H9 (cell line): ENCODE measurements around the gene JPH2. TPM values are rescaled to one million over a fixed set of nuclear protein-coding genes. Genes with fewer than 3 reads are reported as not detected.

ENCODE experiments used
- DNase-seq: peaks from one replicate; pipeline ENCODE4 v3.0.0-alpha.2; 2017
- H2AFZ ChIP-seq: one replicate; pipeline ENCODE4 v1.6.1; 2013; ENCODE audit warnings: mild to moderate bottlenecking, low read length, control low read depth, moderate library complexity
- H2AK5ac ChIP-seq: 2 replicates; pipeline ENCODE4 v1.6.1; 2013; ENCODE audit warnings: low read length, control low read depth, mixed read lengths; ENCODE audit not compliant: insufficient read length
- H2BK120ac ChIP-seq: one replicate; pipeline ENCODE4 v1.6.1; 2013; ENCODE audit warnings: low read depth, mild to moderate bottlenecking, low read length, control low read depth, inconsistent platforms; ENCODE audit not compliant: poor library complexity, severe bottlenecking
- H2BK12ac ChIP-seq: 2 replicates; pipeline ENCODE4 v1.6.1; 2013; ENCODE audit warnings: low read length, control low read depth, mixed read lengths, low read depth; ENCODE audit not compliant: insufficient read length
- H2BK15ac ChIP-seq: 2 replicates; pipeline ENCODE4 v1.6.1; 2013; ENCODE audit warnings: low read depth, low read length, control low read depth
- H2BK20ac ChIP-seq: one replicate; pipeline ENCODE4 v1.6.1; 2013; ENCODE audit warnings: low read depth, mild to moderate bottlenecking, low read length, control low read depth, inconsistent platforms; ENCODE audit not compliant: poor library complexity, severe bottlenecking
- H2BK5ac ChIP-seq: 2 replicates; pipeline ENCODE4 v1.6.1; 2013; ENCODE audit warnings: low read length, control low read depth, mixed read lengths; ENCODE audit not compliant: insufficient read length
- H3K14ac ChIP-seq: 2 replicates; pipeline ENCODE4 v1.6.1; 2013; ENCODE audit warnings: low read length, control low read depth; ENCODE audit not compliant: insufficient read depth
- H3K18ac ChIP-seq: 2 replicates; pipeline ENCODE4 v1.6.1; 2013; ENCODE audit warnings: low read depth, mild to moderate bottlenecking, mixed read lengths, low read length, control low read depth; ENCODE audit not compliant: insufficient read length
- H3K23ac ChIP-seq: 2 replicates; pipeline ENCODE4 v1.6.1; 2013; ENCODE audit warnings: low read length, control low read depth, mixed read lengths, low read depth; ENCODE audit not compliant: insufficient read length
- H3K23me2 ChIP-seq: 2 replicates; pipeline ENCODE4 v1.6.1; 2013; ENCODE audit warnings: low read depth, mild to moderate bottlenecking, mixed read lengths, low read length, control low read depth; ENCODE audit not compliant: insufficient read length, poor library complexity, severe bottlenecking
- H3K27ac ChIP-seq: 2 replicates; pipeline ENCODE4 v1.5.1; 2013; ENCODE audit warnings: low read length, control low read depth, mixed read lengths, low read depth; ENCODE audit not compliant: insufficient read length
- H3K27me3 ChIP-seq: 2 replicates; pipeline ENCODE4 v1.6.1; 2013; ENCODE audit warnings: low read length, control low read depth, inconsistent platforms; ENCODE audit not compliant: insufficient read depth
- H3K4ac ChIP-seq: 2 replicates; pipeline ENCODE4 v1.6.1; 2013; ENCODE audit warnings: low read depth, mild to moderate bottlenecking, control low read depth, inconsistent platforms, low read length, moderate library complexity
- H3K4me1 ChIP-seq: 2 replicates; pipeline ENCODE4 v1.6.1; 2013; ENCODE audit warnings: low read length, control low read depth, inconsistent platforms; ENCODE audit not compliant: insufficient read depth
- H3K4me2 ChIP-seq: 2 replicates; pipeline ENCODE4 v1.6.1; 2013; ENCODE audit warnings: low read length, control low read depth, mixed read lengths; ENCODE audit not compliant: insufficient read length, insufficient read depth
- H3K56ac ChIP-seq: 2 replicates; pipeline ENCODE4 v1.6.1; 2013; ENCODE audit warnings: low read depth, mild to moderate bottlenecking, mixed read lengths, low read length, control low read depth; ENCODE audit not compliant: insufficient read length
- H3K79me1 ChIP-seq: 2 replicates; pipeline ENCODE4 v1.6.1; 2013; ENCODE audit warnings: low read depth, mild to moderate bottlenecking, moderate library complexity, low read length, control low read depth, inconsistent platforms; ENCODE audit not compliant: insufficient read depth, poor library complexity, severe bottlenecking
- H3K79me2 ChIP-seq: 2 replicates; pipeline ENCODE4 v1.6.1; 2013; ENCODE audit warnings: low read length, control low read depth, inconsistent platforms; ENCODE audit not compliant: insufficient read depth
- H3K9ac ChIP-seq: 2 replicates; pipeline ENCODE4 v1.6.1; 2013; ENCODE audit warnings: low read length, control low read depth, mixed read lengths; ENCODE audit not compliant: insufficient read length; ENCODE audit errors: extremely low read depth
- H3K9me3 ChIP-seq: one replicate; pipeline ENCODE4 v1.6.1; 2013; ENCODE audit warnings: low read depth, low read length, inconsistent platforms; ENCODE audit not compliant: control insufficient read depth
- H3T11ph ChIP-seq: one replicate; pipeline ENCODE4 v1.6.1; 2013; ENCODE audit warnings: mild to moderate bottlenecking, low read length, control low read depth, inconsistent platforms
- H4K20me1 ChIP-seq: one replicate; pipeline ENCODE4 v1.6.1; 2013; ENCODE audit not compliant: control insufficient read depth, insufficient read length, insufficient read depth
- H4K5ac ChIP-seq: 2 replicates; pipeline ENCODE4 v1.6.1; 2013; ENCODE audit warnings: low read depth, mild to moderate bottlenecking, mixed read lengths, low read length, control low read depth; ENCODE audit not compliant: insufficient read length
- H4K8ac ChIP-seq: replicated peaks from 2 replicates; pipeline ENCODE4 v1.6.1; 2013; ENCODE audit warnings: low read length, control low read depth, mixed read lengths, low read depth; ENCODE audit not compliant: insufficient read length
- H4K91ac ChIP-seq: 2 replicates; pipeline ENCODE4 v1.6.1; 2013; ENCODE audit warnings: low read depth, mild to moderate bottlenecking, moderate library complexity, mixed read lengths, low read length, control low read depth; ENCODE audit not compliant: insufficient read length
- H3K27ac Mint-ChIP-seq, 3 experiments: 2 replicates in 2 of 3; 3 replicates in 1 of 3; pipeline ENCODE4 v1.8.0; 2020 to 2021; ENCODE audit warnings: mixed read lengths in 3 of 3, mild to moderate bottlenecking in 1 of 3, moderate library complexity in 1 of 3
- H3K27me3 Mint-ChIP-seq: 2 replicates; pipeline ENCODE4 v1.8.0; 2021; ENCODE audit warnings: low read depth, mild to moderate bottlenecking, moderate library complexity, mixed read lengths
- H3K36me3 Mint-ChIP-seq, 3 experiments: 2 replicates in 2 of 3; 3 replicates in 1 of 3; pipeline ENCODE4 v1.8.0; 2020 to 2021; ENCODE audit warnings: low read depth in 3 of 3, mixed read lengths in 3 of 3; ENCODE audit not compliant: insufficient read depth in 1 of 3
- H3K4me1 Mint-ChIP-seq, 2 experiments: 2 replicates each; pipeline ENCODE4 v1.8.0; 2020; ENCODE audit warnings: mixed read lengths in 2 of 2
- H3K4me3 Mint-ChIP-seq, 2 experiments: 2 replicates in 1 of 2; 3 replicates in 1 of 2; pipeline ENCODE4 v1.8.0; 2020 to 2021; ENCODE audit warnings: mild to moderate bottlenecking in 2 of 2, mixed read lengths in 2 of 2, moderate library complexity in 1 of 2
- H3K9me3 Mint-ChIP-seq, 2 experiments: 2 replicates in 1 of 2; 3 replicates in 1 of 2; pipeline ENCODE4 v1.8.0; 2020; ENCODE audit warnings: mild to moderate bottlenecking in 2 of 2, mixed read lengths in 2 of 2, moderate library complexity in 1 of 2
- WGBS: extraction: QIAGEN DNeasy Blood & Tissue Kit; methylation state at CpG from one replicate; pipeline ENCODE4 v1.1.7; 2013; ENCODE audit warnings: missing lambda C conversion rate, low lambda C conversion rate, mixed read lengths; ENCODE audit not compliant: insufficient read length; ENCODE audit errors: extremely low coverage; 5-methylcytosine and 5-hydroxymethylcytosine counted together
- total RNA-seq: library from RNA; stranded (reverse); gene quantifications from 2 replicates; pipeline ENCODE4 v1.2.1, GENCODE V29; 2021
- TF ChIP-seq, protein P1 (sequence below): fragments of 200-600 bp; sonication (generic); conservative IDR thresholded peaks from 3 replicates; pipeline ENCODE4 v1.8.0; 2021; ENCODE audit warnings: antibody characterized with exemption, mild to moderate bottlenecking

JPH2 gene
- total RNA-seq, 1 experiment from 2014 or later: 0.31 TPM

- Histone ChIP-seq H2AK5ac (no peak overlapping the region), H3K23ac (no peak overlapping the region), H3K4me2 (no peak overlapping the region), H3K9ac (no peak overlapping the region), H4K5ac (no peak overlapping the region), H3K4ac (no peak overlapping the region), H3K4me1 (no peaks in the 10 kb centered on the region), H3K27ac (no peak overlapping the region), H3K27me3 (no peaks in the 10 kb centered on the region), H3K79me1 (no peaks in the 10 kb centered on the region), H2AFZ (no peak overlapping the region), H2BK12ac (no peak overlapping the region), H2BK120ac (no peak overlapping the region), H4K91ac (no peak overlapping the region), H2BK20ac (no peak overlapping the region), H4K8ac (no peak overlapping the region), H3K9me3 (no peaks in the 10 kb centered on the region), H2BK15ac (no peak overlapping the region), H3K23me2 (no peaks in the 10 kb centered on the region), H2BK5ac (no peak overlapping the region), H3K79me2 (no peaks in the 10 kb centered on the region), H3K56ac (no peak overlapping the region), H3T11ph (no peak overlapping the region), H3K14ac (no peak overlapping the region), H4K20me1 (no peaks in the 10 kb centered on the region), H3K18ac (no peak overlapping the region)
- TF ChIP-seq, protein P1, sequence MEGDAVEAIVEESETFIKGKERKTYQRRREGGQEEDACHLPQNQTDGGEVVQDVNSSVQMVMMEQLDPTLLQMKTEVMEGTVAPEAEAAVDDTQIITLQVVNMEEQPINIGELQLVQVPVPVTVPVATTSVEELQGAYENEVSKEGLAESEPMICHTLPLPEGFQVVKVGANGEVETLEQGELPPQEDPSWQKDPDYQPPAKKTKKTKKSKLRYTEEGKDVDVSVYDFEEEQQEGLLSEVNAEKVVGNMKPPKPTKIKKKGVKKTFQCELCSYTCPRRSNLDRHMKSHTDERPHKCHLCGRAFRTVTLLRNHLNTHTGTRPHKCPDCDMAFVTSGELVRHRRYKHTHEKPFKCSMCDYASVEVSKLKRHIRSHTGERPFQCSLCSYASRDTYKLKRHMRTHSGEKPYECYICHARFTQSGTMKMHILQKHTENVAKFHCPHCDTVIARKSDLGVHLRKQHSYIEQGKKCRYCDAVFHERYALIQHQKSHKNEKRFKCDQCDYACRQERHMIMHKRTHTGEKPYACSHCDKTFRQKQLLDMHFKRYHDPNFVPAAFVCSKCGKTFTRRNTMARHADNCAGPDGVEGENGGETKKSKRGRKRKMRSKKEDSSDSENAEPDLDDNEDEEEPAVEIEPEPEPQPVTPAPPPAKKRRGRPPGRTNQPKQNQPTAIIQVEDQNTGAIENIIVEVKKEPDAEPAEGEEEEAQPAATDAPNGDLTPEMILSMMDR: no peak
- no peaks in the 10 kb centered on the region for H3K9me3 Mint-ChIP-seq
- no peak overlapping the region for H3K27ac Mint-ChIP-seq
- no peaks in the 10 kb centered on the region for H3K36me3 Mint-ChIP-seq
- H3K27me3 Mint-ChIP-seq: peaks cover 5% of the 10 kb centered on the region
- H3K4me1 Mint-ChIP-seq: no peaks in the 10 kb centered on the region
- DNase-seq: no peak
- no CpG with 5 or more reads among the region's 5 CpGs for WGBS
- no peak overlapping the region for H3K4me3 Mint-ChIP-seq
These were observed 88.3 kb downstream of the JPH2 start for GRCh38 chr20:44098657-44099056.
